H1 (cell line): ENCODE measurements around the gene FAM167B. TPM values are rescaled to one million over a fixed set of nuclear protein-coding genes. Genes with fewer than 3 reads are reported as not detected.

ENCODE experiments used
- CTBP2 ChIP-seq: IDR thresholded peaks from 2 replicates; pipeline ENCODE4 v1.7.0; 2011; ENCODE audit warnings: borderline replicate concordance, mild to moderate bottlenecking, moderate library complexity, mixed read lengths, low read length; ENCODE audit not compliant: insufficient read depth, insufficient read length
- CTCF ChIP-seq, 3 experiments: IDR thresholded peaks; 1 replicate in 2 of 3; 2 replicates in 1 of 3; pipeline versions ENCODE4 v1.5.1 to v1.6.1; 2011; ENCODE audit warnings: low read length in 3 of 3, mild to moderate bottlenecking in 3 of 3, inconsistent platforms in 2 of 3, low read depth in 1 of 3, moderate library complexity in 1 of 3; ENCODE audit not compliant: insufficient read depth in 1 of 3; ENCODE audit errors: control extremely low read depth in 1 of 3
- KDM4A ChIP-seq: IDR thresholded peaks from one replicate; pipeline ENCODE4 v1.7.1; 2012; ENCODE audit warnings: low read depth, mild to moderate bottlenecking, moderate library complexity, low read length, inconsistent platforms; ENCODE audit not compliant: severe bottlenecking
- NRF1 ChIP-seq: IDR thresholded peaks from 2 replicates; pipeline ENCODE4 v1.6.1; 2011; ENCODE audit warnings: mild to moderate bottlenecking, low read depth, low read length, improper control_type of control experiment
- TBP ChIP-seq: IDR thresholded peaks from 2 replicates; pipeline ENCODE4 v1.6.1; 2011; ENCODE audit warnings: low read depth, low read length, improper control_type of control experiment
- polyA plus RNA-seq, 7 experiments: library from polyadenylated mRNA; depleted of rRNA in 3 of 7; stranded (reverse) in 5 of 7; unstranded in 2 of 7; fragments of >200 nt in 5 of 7; fragments of 200-250 nt in 2 of 7; gene quantifications; 1 replicate in 5 of 7; 2 replicates in 1 of 7; 4 replicates in 1 of 7; pipeline versions ENCODE4 v1.2.1 to v1.2.3, GENCODE V29; 2011 to 2013; ENCODE audit warnings: missing spikeins in 2 of 7, mixed read lengths in 2 of 7
- total RNA-seq: library from RNA; stranded (reverse); fragmentation: NEBNext Ultra II Directional; extraction: Animal tissue kit (Norgen Biotek cat#: 25700); gene quantifications from 2 replicates; pipeline ENCODE4 v1.2.1, GENCODE V29; 2021

Gene FAM167B
- total and polyA plus RNA-seq, 2 of the 8 experiments (the other 6 are each of a cell fraction or from before 2014, with no cell fraction given) = 2.8 to 3.9 TPM

DNA sequence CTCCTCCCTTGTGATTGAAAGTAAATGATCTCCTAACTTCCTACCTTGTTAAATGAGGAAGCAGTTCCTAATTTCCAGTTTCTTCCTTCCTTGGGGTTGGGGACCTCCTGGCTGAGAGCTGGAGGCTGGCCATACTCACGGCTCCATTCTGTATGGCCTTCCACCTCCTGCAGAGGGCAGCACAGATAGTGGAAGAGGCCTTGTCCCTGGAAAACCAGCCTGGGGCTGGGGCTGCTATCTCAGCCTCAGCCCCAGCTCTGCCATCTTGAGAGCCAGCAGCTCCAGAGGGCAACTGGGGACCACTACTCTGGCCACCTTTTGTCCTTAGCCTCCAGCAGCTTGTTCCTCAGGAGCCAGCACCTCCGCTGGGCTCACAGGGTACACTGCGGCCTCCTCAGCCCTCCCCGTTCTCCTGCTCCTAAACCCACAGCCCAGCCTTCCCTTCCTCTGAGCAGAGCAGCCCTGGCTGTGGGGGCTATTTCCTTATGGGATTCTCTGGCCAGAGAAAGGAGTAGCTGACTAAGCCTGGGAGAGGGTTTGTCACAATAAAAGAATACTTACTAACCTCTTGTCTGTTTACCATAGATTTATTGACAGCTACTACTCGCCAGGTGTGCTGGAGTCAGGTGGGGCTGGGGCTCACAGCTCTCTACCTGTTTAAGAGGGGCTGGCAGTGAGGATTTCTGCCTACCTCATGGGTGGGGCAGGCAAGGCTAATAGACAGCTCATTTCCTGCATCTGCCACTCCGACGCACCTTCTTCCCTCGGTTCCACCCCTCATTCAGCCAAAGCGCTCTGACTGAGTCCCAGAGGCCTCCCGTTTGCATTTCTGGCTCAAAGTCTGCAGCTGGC, 31.2 kb upstream of the FAM167B start (continued):
- TF ChIP-seq CTCF (IDR thresholded peaks at IDR 0.05; ENCODE audit: control extremely low read depth in 1 of 3, insufficient read depth in 1 of 3, low read depth in 1 of 3, low read length in 3 of 3) (peak; percentile 86 to 91 (median 86)), KDM4A (no peak), NRF1 (no peak), CTBP2 (no peak), TBP (no peak)
